Measurements from ENCODE around the gene LARGE1. TPM values are rescaled to one million over a fixed set of nuclear protein-coding genes. Genes with fewer than 3 reads are reported as not detected.
A peak's percentile ranks its signal among the peaks of the same experiment; 100 is the strongest.

The LARGE1 gene
- total RNA-seq, 4 donors from 2014 or later: 11.8 to 33.2 (median 22.6) TPM

GRCh38 chr22:33600113-33600512 is 320.2 kb downstream of the LARGE1 start:
- DNase-seq (ENCODE audit: low spot score in 2 of 2): no peak
- intact Hi-C loops (cut with DNase I; ENCODE audit: low total_unique reads): no loop called here
- TF ChIP-seq POLR2A (IDR thresholded peaks at IDR 0.05) (no peak), CTCF (IDR thresholded peaks at IDR 0.05) (no peak)
- H3K4me3 ChIP-seq (ENCODE audit: low read depth, poor library complexity, severe bottlenecking): no peak overlapping the region
- WGBS, 2 donors: 93 to 96% methylated on average over 6 of the region's 6 CpGs

GRCh38 chr22:33599596-33599995 is 320.7 kb downstream of the LARGE1 start:
- DNase-seq (ENCODE audit: low spot score in 2 of 2): peak in 1 of 2 donors; percentile 75
- H3K4me3 ChIP-seq (ENCODE audit: low read depth, poor library complexity, severe bottlenecking): no peak overlapping the region
- TF ChIP-seq CTCF (IDR thresholded peaks at IDR 0.05): no peak
- TF ChIP-seq POLR2A (IDR thresholded peaks at IDR 0.05): no peak
- 89 to 91% methylated on average over 7 of the region's 7 CpGs for WGBS, 2 donors
- intact Hi-C loops (cut with DNase I; ENCODE audit: low total_unique reads): no loop called here

GRCh38 chr22:33598821-33599220 is 321.5 kb downstream of the LARGE1 start:
- no peak for TF ChIP-seq CTCF (IDR thresholded peaks at IDR 0.05)
- TF ChIP-seq POLR2A (IDR thresholded peaks at IDR 0.05): no peak
- intact Hi-C loops (cut with DNase I; ENCODE audit: low total_unique reads): no loop called here
- 91 to 100% methylated on average over 1 of the region's 1 CpG for WGBS, 2 donors
- no peak for DNase-seq (ENCODE audit: low spot score in 2 of 2)
- H3K4me3 ChIP-seq (ENCODE audit: low read depth, poor library complexity, severe bottlenecking): no peak overlapping the region

- TF ChIP-seq POLR2A (IDR thresholded peaks at IDR 0.05): no peak
- intact Hi-C loops (cut with DNase I; ENCODE audit: low total_unique reads): no loop called here
- peak in 1 of 2 donors; percentile 83 for DNase-seq (ENCODE audit: low spot score in 2 of 2)
- no peak overlapping the region for H3K4me3 ChIP-seq (ENCODE audit: low read depth, poor library complexity, severe bottlenecking)
- 42 to 49% methylated on average over 6 of the region's 6 CpGs for WGBS, 2 donors
Measured at GRCh38 chr22:33597274-33597985, 322.8 kb downstream of the LARGE1 start.

- H3K4me3 ChIP-seq (ENCODE audit: low read depth, poor library complexity, severe bottlenecking): no peak overlapping the region
- no peak for TF ChIP-seq CTCF (IDR thresholded peaks at IDR 0.05)
- no peak for TF ChIP-seq POLR2A (IDR thresholded peaks at IDR 0.05)
- intact Hi-C loops (cut with DNase I; ENCODE audit: low total_unique reads): no loop called here
- no peak for DNase-seq (ENCODE audit: low spot score in 2 of 2)
- WGBS, 2 donors: 91 to 92% methylated on average over 5 of the region's 5 CpGs
Measured at GRCh38 chr22:33593818-33594217, 326.5 kb downstream of the LARGE1 start.

- H3K4me3 ChIP-seq (ENCODE audit: low read depth, poor library complexity, severe bottlenecking): no peak overlapping the region
- intact Hi-C loops (cut with DNase I; ENCODE audit: low total_unique reads): no loop called here
- DNase-seq (ENCODE audit: low spot score in 2 of 2): no peak
- TF ChIP-seq POLR2A (IDR thresholded peaks at IDR 0.05) (no peak), CTCF (IDR thresholded peaks at IDR 0.05) (no peak)
Measured at GRCh38 chr22:33591946-33592345, 328.3 kb downstream of the LARGE1 start.
